Measurements from ENCODE around the gene ADI1. TPM values are rescaled to one million over a fixed set of nuclear protein-coding genes. Genes with fewer than 3 reads are reported as not detected.

Gene ADI1
- polyA plus RNA-seq, 1 experiment: 53.3 TPM

GRCh38 chr2:3487432-3487831 lies 31.9 kb downstream of the ADI1 start:
- ChIA-PET CTCF (interaction anchor here (0.8 kb wide), 1 partner anchor 40 kb away, joined by 3 read pairs; no protein-coding TSS in a partner anchor), POLR2A (no interaction called here)
- Histone ChIP-seq H3K36me3 (ENCODE audit: control insufficient read depth, insufficient read depth, low read length) (peaks cover 1% of the 10 kb centered on the region; the same call in 1 of the 2 replicates), H3K27me3 (ENCODE audit: control insufficient read depth, insufficient read depth, low read length) (no peaks in the 10 kb centered on the region), H3K4me3 (ENCODE audit: low read depth, low read length) (no peak overlapping the region)
- DNase-seq (ENCODE audit: low read depth): no peak
- TF ChIP-seq, protein P1, sequence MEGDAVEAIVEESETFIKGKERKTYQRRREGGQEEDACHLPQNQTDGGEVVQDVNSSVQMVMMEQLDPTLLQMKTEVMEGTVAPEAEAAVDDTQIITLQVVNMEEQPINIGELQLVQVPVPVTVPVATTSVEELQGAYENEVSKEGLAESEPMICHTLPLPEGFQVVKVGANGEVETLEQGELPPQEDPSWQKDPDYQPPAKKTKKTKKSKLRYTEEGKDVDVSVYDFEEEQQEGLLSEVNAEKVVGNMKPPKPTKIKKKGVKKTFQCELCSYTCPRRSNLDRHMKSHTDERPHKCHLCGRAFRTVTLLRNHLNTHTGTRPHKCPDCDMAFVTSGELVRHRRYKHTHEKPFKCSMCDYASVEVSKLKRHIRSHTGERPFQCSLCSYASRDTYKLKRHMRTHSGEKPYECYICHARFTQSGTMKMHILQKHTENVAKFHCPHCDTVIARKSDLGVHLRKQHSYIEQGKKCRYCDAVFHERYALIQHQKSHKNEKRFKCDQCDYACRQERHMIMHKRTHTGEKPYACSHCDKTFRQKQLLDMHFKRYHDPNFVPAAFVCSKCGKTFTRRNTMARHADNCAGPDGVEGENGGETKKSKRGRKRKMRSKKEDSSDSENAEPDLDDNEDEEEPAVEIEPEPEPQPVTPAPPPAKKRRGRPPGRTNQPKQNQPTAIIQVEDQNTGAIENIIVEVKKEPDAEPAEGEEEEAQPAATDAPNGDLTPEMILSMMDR (IDR thresholded peaks at IDR 0.05; ENCODE audit: insufficient read depth, low read depth, low read length): no peak

DNA sequence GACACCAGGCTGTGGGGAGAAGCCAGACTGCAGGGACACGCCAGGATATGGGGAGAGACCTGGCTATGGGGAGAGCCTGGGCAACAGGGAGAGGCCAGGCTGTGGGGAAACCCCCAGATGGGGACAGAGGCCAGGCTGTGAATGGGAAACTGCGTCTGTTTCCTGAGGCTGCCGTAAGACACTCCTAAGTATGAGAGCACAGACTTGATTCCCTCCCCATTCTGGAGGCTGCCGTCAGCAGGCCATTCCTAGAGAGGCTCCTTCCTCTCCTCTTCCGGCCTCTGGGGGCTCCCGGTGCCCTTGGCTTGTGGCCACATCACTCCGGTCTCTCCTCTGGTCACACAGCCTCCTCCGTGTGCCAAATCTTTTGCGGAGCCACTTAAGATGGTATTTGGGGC lies 32.3 kb downstream of the ADI1 start:
- POLR2A ChIA-PET: no interaction called here
- Histone ChIP-seq H3K36me3 (ENCODE audit: control insufficient read depth, insufficient read depth, low read length) (peaks cover 1% of the 10 kb centered on the region; the same call in 1 of the 2 replicates), H3K4me3 (ENCODE audit: low read depth, low read length) (no peak overlapping the region), H3K27me3 (ENCODE audit: control insufficient read depth, insufficient read depth, low read length) (no peaks in the 10 kb centered on the region)
- DNase-seq (ENCODE audit: low read depth): no peak
- CTCF ChIA-PET: no interaction called here
- TF ChIP-seq, protein P1 (IDR thresholded peaks at IDR 0.05; ENCODE audit: insufficient read depth, low read depth, low read length): no peak

DNA sequence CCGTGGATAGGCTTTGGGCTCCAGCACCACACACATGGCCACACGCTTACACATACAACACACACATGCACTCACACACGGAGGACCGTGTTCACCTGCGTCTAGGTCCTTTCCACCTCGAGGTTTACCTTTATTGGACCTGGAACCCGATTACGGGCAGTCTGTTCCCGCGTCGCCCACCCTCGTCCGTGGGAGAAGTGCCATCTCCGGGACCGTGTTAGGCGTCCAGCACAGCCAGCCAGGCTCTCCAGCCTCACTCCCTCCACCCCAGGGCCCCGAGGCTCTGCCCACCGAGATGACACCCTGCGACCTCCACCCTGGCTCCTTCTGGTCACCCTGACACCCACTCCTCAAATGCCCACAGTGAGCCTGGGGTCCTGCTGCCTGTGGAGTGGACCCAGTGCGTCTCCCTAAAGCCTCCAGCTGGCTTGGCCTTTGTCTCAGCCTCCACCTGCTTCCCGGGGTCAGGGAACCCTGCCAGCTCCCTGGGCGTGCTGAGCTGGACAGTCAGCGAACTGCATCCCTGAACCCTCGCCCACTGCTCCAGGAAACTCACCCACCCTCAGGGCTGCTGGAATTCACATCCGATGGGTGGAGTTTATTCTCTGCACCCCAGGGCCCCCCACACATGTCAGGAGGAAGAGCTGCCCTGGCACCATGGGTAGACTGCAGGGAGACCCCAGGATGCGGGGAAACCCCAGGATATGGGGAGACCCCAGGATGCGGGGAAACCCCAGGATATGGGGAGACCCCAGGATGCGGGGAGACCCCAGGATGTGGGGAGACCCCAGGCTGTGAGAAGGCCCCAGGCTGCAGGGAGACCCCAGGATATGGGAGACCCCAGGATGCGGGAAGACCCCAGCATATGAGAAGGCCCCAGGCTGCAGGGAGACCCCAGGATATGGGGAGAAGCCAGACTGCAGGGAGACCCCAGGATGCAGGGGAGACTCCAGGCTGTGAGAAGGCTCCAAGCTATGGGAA lies 33.0 kb downstream of the ADI1 start:
- DNase-seq (ENCODE audit: low read depth): no peak
- no peak overlapping the region for H3K4me3 ChIP-seq (ENCODE audit: low read depth, low read length)
- POLR2A ChIA-PET: no interaction called here
- CTCF ChIA-PET: no interaction called here
- TF ChIP-seq, protein P1 (IDR thresholded peaks at IDR 0.05; ENCODE audit: insufficient read depth, low read depth, low read length): no peak
- H3K27me3 ChIP-seq (ENCODE audit: control insufficient read depth, insufficient read depth, low read length): no peaks in the 10 kb centered on the region
- H3K36me3 ChIP-seq (ENCODE audit: control insufficient read depth, insufficient read depth, low read length): peaks cover 1% of the 10 kb centered on the region; the same call in 1 of the 2 replicates

DNA sequence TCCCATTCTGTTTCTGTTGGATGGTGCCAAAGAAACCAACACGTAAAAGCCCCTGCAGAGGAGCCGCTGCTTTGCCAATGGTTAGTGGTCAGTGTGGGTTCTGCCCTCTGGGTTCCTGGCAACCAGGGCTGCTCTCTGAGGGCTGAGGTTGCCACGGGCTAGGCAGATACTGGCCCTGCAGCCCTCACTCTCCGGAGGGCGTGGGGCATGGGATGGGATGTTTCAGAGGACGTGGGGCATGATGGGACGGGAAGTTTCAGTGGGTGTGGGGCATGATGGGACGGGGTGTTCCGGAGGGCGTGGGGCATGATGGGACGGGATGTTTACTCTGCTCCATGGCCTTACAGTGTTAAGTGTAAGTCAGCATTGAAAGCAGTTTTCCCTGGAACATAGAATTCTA lies 34.2 kb downstream of the ADI1 start:
- TF ChIP-seq, protein P1 (IDR thresholded peaks at IDR 0.05; ENCODE audit: insufficient read depth, low read depth, low read length): no peak
- ChIA-PET POLR2A (no interaction called here), CTCF (no interaction called here)
- Histone ChIP-seq H3K36me3 (ENCODE audit: control insufficient read depth, insufficient read depth, low read length) (peaks cover 1% of the 10 kb centered on the region; the same call in 1 of the 2 replicates), H3K4me3 (ENCODE audit: low read depth, low read length) (no peak overlapping the region), H3K27me3 (ENCODE audit: control insufficient read depth, insufficient read depth, low read length) (no peaks in the 10 kb centered on the region)
- no peak for DNase-seq (ENCODE audit: low read depth)

Data from BJ (cell line).